ENCODE results near the gene SDHB.

DNA sequence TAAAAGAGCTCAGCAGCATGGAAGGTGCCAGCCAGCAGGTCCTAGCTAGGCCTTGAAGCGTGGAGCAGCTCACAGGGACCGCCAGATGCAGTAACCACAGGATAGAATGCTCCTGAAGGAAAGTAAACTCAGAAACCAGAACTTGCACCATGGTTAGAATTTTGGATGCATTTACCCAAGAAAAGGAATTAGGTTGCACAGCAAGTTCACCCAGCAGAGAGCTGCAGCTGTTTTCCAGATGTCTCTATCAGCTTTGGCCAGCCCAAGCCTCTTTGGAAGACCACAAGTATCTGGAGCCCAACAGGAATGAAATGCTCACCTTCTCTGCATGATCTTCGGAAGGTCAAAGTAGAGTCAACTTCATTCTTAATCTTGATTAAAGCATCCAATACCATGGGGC is 21.1 kb downstream of the SDHB start:
- TF ChIP-seq POLR2A (IDR thresholded peaks at IDR 0.05) (no peak), CTCF (IDR thresholded peaks at IDR 0.05 in 4 of 5, conservative IDR thresholded peaks at IDR 0.05 in 1 of 5) (no peak)

All from gastrocnemius medialis (tissue), 4 donors.